Heart left ventricle (tissue), 13 donors: ENCODE data around the gene DNAH1.

Source experiments
- POLR2A ChIP-seq, 2 donors: fragments of 450-650 bp; IDR thresholded peaks; one replicate each; pipeline ENCODE4 v1.6.1; 2017; ENCODE audit warnings: antibody characterized with exemption in 2 of 2, mild to moderate bottlenecking in 2 of 2, moderate library complexity in 2 of 2
- TF ChIP-seq, protein P1 (sequence below), 12 donors: fragments of 200-600 bp; sonication (generic) in 4 of 12; IDR thresholded peaks; one replicate each; pipeline versions ENCODE4 v1.5.0 to v1.8.0; 2018 to 2022; ENCODE audit warnings: antibody characterized with exemption in 12 of 12, mild to moderate bottlenecking in 5 of 12
- donor health status: ischemic (EF 13 %, LVEDD 7.1; RV severe dilation, severe dysfunction).
- donor health status: DM: no; HTN: yes; CAD: no.
- donor health status: DM: no; HTN: no; CAD: no.
- donor health status: ischemic (EF 25% LVEDD 6.9; RV normal size, moderate dysfunction).
- donor health status: ischemic (EF 25% LVEDD 5.7; RV mildly dilated, moderate dysfunction).
- donor health status: ischemic (EF 35%, LVEDD 5.7; RV mildly dilated, moderate dysfunction).
- donor health status: nonischemic (EF 11% LVEDD 7.7; RV severe dilation, severe dysfunction).
- donor health status: DM: yes; HTN: yes; CAD: no.
- donor health status: PGD.
- donor health status: ischemic (EF 29% LVEDD 5.4; RV normal size, mild dysfunction).
- donor health status: nonischemic (EF 23%, LVEDD 6.1; RV moderate dilation, normal function).

DNA sequence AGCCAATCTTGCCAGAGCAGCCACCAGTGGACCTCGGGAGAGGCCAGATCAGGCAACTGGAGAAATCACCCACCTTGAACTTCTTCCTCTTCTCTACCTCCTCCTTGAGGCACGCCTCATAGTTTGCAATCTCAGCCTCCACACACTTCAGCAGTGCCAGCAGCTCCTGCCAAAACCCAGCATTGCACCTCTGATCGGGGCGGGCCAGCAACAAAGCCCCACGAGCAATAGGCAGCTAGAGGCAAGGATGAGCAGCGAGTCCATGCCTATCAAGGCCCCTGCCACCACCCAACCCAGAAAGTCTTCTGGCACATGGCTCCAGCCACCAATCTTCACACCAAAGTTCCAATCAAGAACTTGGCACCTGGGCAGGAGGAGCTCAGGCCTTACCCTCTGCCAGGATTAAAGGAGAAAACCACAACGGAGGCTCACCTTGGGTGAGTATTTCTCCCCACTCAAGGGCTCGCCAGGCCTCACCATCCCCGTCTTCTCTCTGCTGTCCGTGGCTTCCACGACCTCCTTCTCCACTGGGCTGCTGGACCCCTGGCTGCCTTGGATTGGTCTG is 86.7 kb downstream of the DNAH1 start:
- TF ChIP-seq, protein P1, sequence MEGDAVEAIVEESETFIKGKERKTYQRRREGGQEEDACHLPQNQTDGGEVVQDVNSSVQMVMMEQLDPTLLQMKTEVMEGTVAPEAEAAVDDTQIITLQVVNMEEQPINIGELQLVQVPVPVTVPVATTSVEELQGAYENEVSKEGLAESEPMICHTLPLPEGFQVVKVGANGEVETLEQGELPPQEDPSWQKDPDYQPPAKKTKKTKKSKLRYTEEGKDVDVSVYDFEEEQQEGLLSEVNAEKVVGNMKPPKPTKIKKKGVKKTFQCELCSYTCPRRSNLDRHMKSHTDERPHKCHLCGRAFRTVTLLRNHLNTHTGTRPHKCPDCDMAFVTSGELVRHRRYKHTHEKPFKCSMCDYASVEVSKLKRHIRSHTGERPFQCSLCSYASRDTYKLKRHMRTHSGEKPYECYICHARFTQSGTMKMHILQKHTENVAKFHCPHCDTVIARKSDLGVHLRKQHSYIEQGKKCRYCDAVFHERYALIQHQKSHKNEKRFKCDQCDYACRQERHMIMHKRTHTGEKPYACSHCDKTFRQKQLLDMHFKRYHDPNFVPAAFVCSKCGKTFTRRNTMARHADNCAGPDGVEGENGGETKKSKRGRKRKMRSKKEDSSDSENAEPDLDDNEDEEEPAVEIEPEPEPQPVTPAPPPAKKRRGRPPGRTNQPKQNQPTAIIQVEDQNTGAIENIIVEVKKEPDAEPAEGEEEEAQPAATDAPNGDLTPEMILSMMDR (IDR thresholded peaks at IDR 0.05): no peak
- TF ChIP-seq POLR2A (IDR thresholded peaks at IDR 0.05): no peak
